Stimulated activated naive CD8-positive, alpha-beta T cell treated with anti-CD3 and anti-CD28 coated beads, Interleukin-15, Interleukin-2, amounts not matched to agents 100 ng/mL and 50 ng/mL, for 24 hours (primary cell): ENCODE measurements around the gene MICB.
A peak's percentile ranks its signal among the peaks of the same experiment; 100 is the strongest.

Experiments
- H3K27ac Mint-ChIP-seq: one replicate; pipeline ENCODE4 v1.8.0; 2021; ENCODE audit warnings: mild to moderate bottlenecking, mixed read lengths
- H3K27me3 Mint-ChIP-seq: one replicate; pipeline ENCODE4 v1.8.0; 2021; ENCODE audit warnings: mixed read lengths
- H3K36me3 Mint-ChIP-seq: one replicate; pipeline ENCODE4 v1.8.0; 2021; ENCODE audit warnings: low read depth, mixed read lengths
- H3K4me1 Mint-ChIP-seq: one replicate; pipeline ENCODE4 v1.8.0; 2021; ENCODE audit warnings: low read depth, mixed read lengths
- H3K4me3 Mint-ChIP-seq: one replicate; pipeline ENCODE4 v1.8.0; 2021; ENCODE audit warnings: mild to moderate bottlenecking, mixed read lengths
- H3K9me3 Mint-ChIP-seq: one replicate; pipeline ENCODE4 v1.8.0; 2021; ENCODE audit warnings: mixed read lengths

MICB gene

DNA sequence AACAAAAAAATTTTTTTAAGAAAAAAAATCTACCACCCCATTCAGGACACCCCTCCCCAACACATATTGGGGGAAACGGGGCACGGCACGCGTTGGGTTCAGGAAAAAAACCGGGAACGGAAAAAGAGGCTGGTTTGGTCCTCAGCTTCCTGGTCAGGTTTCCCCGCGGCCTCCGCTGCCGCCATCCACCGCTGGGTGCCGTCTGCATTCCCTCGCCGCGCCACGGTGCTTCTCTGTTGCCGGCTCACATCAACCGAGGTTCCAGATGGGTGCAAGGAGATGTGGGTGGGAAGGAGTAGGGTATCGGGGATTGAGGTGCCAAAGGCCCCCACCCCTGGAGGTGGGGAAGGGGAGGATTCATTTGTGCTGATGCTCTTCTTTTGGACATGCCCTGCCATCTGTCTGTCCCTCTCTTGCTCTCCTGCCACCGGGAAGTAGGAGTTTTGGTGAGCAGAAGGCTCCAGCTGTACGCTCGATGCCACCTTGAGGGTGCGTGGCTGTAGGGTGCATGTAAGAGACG, 36.6 kb downstream of the MICB start:
- Mint-ChIP-seq H3K4me1 (peaks cover 51% of the 10 kb centered on the region), H3K4me3 (no peak overlapping the region), H3K36me3 (peaks cover 91% of the 10 kb centered on the region), H3K9me3 (no peaks in the 10 kb centered on the region), H3K27ac (no peak overlapping the region), H3K27me3 (no peaks in the 10 kb centered on the region)

DNA sequence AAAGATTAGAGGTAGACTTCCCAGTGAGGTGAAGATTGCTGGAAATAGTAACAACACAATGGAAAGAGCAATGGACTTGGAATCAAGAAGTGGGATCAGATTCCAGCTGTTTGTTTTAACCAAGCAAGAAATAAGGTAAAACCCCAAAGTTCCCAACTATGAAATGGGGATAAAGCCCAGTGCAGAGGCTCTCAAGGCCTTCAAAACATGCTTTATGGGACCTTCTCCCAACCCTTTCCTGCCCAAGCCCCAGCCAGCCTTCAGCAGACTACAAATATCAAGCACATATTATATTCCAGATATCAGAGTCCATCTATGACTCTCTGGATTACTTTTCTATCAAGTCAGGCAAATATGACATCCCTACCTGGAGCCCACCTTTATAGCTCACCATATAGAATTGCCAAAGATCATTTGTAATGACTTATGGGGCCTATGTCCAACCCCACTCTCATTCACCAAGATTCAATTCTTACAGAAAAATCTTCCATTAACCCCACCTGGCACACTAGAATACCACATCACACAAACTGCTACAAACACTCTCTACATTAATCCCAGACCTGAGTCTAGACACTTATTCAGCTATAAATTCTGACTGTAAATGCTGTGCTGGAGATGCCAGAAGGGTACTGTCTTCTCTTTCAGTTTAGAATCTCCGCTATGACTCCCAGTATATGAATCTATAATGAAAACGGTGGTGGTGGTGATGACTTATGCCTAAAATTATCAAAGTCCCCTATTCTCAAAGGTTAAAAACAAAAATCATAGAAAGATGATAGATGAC, 37.8 kb downstream of the MICB start:
- H3K36me3 Mint-ChIP-seq: peaks cover 91% of the 10 kb centered on the region
- no peaks in the 10 kb centered on the region for H3K27me3 Mint-ChIP-seq
- H3K4me1 Mint-ChIP-seq: peaks cover 61% of the 10 kb centered on the region
- peak overlapping the region; percentile 64 for H3K27ac Mint-ChIP-seq
- H3K4me3 Mint-ChIP-seq: no peak overlapping the region
- no peaks in the 10 kb centered on the region for H3K9me3 Mint-ChIP-seq

DNA sequence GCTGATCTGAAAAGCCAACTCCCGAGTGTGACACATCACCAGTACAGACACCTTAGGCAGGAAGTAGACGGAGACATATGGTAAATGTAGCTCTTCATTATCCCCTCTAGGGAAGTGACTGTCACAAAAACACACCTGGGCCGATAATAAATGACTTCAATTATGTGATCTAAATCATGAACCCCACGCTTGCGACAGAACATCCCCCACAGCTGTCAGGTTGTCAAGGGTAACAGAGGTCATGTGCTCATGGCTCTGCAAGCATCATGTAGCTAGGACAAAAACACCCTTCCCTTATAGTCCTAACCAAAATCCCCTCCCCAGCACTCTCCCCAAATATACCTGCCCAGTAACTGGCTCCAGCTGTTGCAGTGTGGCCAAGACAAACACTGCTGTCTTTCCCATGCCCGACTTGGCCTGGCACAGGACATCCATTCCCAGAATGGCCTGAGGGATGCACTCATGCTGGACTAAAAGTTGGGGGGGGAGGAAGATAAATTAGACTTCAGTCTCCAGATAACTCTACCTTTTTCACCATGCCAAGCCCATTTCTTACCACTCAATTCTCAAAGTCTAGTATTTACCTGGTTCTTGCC, 41.0 kb downstream of the MICB start:
- Mint-ChIP-seq H3K27ac (peak overlapping the region; percentile 97), H3K9me3 (no peaks in the 10 kb centered on the region), H3K4me1 (peaks cover 70% of the 10 kb centered on the region), H3K4me3 (peak overlapping the region; percentile 86), H3K36me3 (peaks cover 69% of the 10 kb centered on the region), H3K27me3 (no peaks in the 10 kb centered on the region)

DNA sequence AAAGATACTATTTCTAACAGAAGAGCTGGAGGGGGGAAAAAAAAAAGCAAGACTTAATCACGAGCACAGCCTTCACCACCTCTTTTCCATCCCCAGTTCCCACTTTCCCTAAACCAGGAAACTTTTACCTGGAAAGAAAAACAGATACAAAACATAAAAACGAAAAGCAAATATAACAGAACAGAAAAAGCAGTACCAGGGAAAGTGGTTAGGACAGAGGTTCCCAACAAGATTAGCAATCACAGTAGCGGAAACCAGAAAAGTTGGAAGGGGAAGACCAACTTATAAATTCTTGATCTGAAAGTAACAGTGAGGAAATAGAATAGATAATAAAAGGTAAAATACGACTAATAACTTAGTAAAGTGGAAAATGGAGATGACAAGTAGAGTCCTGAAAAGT, 42.7 kb downstream of the MICB start:
- no peaks in the 10 kb centered on the region for H3K9me3 Mint-ChIP-seq
- no peaks in the 10 kb centered on the region for H3K27me3 Mint-ChIP-seq
- H3K36me3 Mint-ChIP-seq: peaks cover 52% of the 10 kb centered on the region
- peak overlapping the region; percentile 86 for H3K4me3 Mint-ChIP-seq
- peaks cover 63% of the 10 kb centered on the region for H3K4me1 Mint-ChIP-seq
- H3K27ac Mint-ChIP-seq: peak overlapping the region; percentile 97

DNA sequence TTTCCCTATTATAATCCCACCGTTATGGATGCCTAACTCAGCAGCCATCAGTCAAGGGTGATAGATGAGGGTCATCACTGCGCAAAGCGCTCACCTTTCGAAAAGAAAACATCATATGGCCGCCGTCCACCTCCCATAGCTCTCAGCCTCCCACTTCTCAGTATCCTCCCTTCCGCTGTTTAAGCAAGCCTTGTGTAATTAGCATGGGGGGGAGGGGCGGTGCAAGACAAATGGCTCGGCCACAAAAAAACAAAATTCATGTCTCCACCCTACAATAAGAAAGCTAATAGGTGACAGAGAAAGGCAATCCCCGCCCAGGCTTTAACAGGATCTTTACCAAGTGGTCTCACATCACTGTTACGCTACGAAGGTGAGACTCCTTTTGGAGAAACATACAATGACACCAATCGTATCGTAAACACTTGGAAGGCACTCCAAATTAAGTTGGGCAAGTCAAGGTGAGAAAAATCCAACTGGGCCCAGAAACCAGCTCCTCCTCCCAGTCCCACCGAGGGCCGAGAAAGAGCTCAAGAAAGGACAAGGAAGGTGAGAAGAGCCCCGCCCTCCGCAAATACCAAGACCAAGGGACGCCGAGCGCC, 43.2 kb downstream of the MICB start:
- Mint-ChIP-seq H3K4me1 (peaks cover 63% of the 10 kb centered on the region), H3K36me3 (peaks cover 47% of the 10 kb centered on the region), H3K9me3 (no peaks in the 10 kb centered on the region), H3K27ac (peak overlapping the region; percentile 97), H3K27me3 (no peaks in the 10 kb centered on the region), H3K4me3 (peak overlapping the region; percentile 86)

DNA sequence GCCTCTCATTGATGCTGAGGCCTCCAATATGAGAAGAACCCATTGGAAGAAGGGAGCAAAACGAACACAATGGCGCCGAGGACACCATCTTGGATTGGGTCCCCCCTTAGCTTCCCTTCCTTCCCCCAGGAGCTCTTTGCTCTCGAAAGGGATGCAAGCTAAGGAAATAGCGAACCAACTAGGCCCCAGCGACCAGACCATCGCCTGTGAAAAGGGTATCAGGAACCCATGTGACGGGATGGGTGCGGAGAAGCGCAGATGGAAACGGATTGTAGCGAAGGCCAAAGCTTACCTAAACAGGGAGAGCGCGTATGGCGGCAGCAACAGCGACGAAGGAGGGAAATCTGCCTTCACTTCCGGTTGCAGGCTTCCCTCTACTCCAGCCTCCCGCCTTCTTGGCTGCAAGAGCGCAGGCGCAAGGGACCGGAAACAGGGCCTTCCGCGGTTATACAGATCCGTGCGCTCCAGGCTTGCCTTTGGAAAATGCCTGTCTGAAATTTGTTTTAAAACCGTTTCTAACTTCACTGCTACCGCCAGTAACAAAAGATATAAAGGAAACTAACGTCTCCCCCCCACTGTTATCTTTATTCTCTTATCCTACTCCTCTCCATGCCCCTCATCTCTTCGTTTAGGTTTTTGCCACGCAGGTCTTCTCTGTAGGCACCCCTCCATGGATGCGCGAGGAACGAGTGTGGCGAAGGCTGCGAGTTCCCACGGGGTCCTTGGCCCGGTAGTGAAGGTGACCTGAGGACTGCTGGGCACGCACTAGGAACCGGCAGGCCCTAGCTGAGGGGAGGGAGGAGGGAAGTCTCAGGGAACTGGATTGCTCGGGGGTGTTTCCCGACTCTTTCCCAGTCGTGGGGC, 43.9 kb downstream of the MICB start, which contains the start of gene DDX39B:
TSS of gene DDX39B (minus strand) at position 346 of the 864 bp plus-strand sequence. CDS start 1,471 bp downstream, outside the sequence.
- Mint-ChIP-seq H3K4me1 (peaks cover 63% of the 10 kb centered on the region), H3K4me3 (peak within 1 kb of the TSS; percentile 86), H3K36me3 (peaks cover 40% of the 10 kb centered on the region), H3K27me3 (no peaks in the 10 kb centered on the region), H3K9me3 (no peaks in the 10 kb centered on the region), H3K27ac (peak within 1 kb of the TSS; percentile 97)

DNA sequence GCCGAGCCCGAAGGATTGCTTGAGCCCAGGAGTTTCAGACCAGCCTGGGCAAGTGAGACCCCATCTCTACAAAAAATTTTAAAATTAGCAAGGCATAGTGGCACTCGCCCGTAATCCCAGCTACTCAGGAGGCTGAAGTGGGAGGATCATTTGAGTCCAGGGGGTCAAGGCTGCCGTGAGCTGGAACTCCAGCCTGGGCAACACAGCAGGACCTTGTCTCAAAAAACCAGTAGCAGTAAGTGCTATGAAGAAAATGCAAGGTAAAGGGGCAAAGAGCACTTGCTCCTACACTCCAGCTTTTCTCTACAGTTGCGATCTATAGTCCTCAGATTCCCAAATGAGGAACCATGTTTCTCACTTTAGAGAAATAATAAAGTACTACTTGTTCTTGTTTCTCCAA, 45.7 kb downstream of the MICB start:
- Mint-ChIP-seq H3K27ac (no peak overlapping the region), H3K4me3 (no peak overlapping the region)

GRCh38 chr6:31544676-31545075, 46.7 kb downstream of the MICB start:
- Mint-ChIP-seq H3K4me3 (no peak overlapping the region), H3K27ac (no peak overlapping the region), H3K27me3 (no peaks in the 10 kb centered on the region), H3K4me1 (peaks cover 69% of the 10 kb centered on the region), H3K9me3 (no peaks in the 10 kb centered on the region), H3K36me3 (peaks cover 29% of the 10 kb centered on the region)

More for the DNA sequence above, 45.7 kb downstream of the MICB start:
- Mint-ChIP-seq H3K4me1 (peaks cover 69% of the 10 kb centered on the region), H3K27me3 (no peaks in the 10 kb centered on the region), H3K9me3 (no peaks in the 10 kb centered on the region), H3K36me3 (peaks cover 32% of the 10 kb centered on the region)

DNA sequence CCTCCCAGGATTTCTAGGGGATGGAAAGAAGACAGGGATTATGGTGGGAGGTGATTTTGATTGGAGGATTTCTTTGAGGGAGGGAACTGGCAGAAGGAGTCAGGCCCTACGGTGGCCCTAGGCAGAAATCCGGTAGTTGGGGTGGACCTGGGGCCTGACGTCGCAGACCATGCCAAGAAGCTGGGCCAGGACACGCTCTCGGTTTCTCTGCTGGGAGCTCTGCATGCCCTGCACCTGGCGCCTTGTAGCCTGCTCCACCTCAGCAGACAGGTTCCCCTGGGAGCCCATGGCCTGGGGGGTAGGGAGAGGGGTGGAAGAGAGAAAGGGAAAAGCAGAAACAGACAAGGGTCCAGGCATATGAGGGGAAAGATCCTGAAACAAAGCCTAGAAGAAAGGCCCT, 47.3 kb downstream of the MICB start:
- H3K9me3 Mint-ChIP-seq: no peaks in the 10 kb centered on the region
- no peak overlapping the region for H3K27ac Mint-ChIP-seq
- H3K4me1 Mint-ChIP-seq: peaks cover 66% of the 10 kb centered on the region
- H3K27me3 Mint-ChIP-seq: no peaks in the 10 kb centered on the region
- no peak overlapping the region for H3K4me3 Mint-ChIP-seq
- peaks cover 24% of the 10 kb centered on the region for H3K36me3 Mint-ChIP-seq

DNA sequence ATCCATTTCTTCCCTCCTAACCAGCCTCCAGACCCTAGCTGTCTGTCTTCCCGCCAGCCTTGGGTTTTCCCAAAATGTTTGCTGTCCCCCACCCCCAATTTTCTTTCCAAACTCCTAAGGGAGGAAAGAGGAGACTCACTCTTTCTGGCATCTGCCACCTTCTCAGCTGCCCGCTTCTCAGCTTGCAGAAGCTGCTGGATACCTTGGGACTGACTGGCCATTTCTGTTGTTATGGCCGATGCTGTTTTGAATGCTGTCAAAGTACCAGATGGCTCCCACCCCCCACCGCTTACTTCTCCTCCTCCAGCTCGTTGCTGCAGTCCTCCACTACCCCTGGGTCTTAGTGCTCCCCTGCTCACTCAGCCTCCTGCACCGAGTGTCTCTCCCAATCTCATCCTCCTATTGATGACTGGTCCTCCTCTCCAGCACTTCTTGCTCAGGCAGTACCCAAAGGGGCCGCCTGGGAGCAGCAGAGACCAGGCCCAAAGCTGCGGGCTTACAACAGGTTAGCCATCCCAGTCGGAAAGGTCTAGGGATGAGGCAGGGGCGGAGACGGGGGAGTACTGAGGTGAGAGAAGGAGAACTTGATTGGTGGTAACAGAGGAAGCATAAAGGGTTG, 48.5 kb downstream of the MICB start, which contains the start of gene ATP6V1G2:
TSS of gene ATP6V1G2 (minus strand) at position 270 of the 619 bp plus-strand sequence. CDS start at position 221, 49 bp downstream.
- peaks cover 13% of the 10 kb centered on the region for H3K36me3 Mint-ChIP-seq
- H3K4me1 Mint-ChIP-seq: peaks cover 68% of the 10 kb centered on the region
- H3K9me3 Mint-ChIP-seq: no peaks in the 10 kb centered on the region
- no peaks in the 10 kb centered on the region for H3K27me3 Mint-ChIP-seq
- peak within 1 kb of the TSS; percentile 85 for H3K4me3 Mint-ChIP-seq
- peak within 1 kb of the TSS; percentile 90 for H3K27ac Mint-ChIP-seq

DNA sequence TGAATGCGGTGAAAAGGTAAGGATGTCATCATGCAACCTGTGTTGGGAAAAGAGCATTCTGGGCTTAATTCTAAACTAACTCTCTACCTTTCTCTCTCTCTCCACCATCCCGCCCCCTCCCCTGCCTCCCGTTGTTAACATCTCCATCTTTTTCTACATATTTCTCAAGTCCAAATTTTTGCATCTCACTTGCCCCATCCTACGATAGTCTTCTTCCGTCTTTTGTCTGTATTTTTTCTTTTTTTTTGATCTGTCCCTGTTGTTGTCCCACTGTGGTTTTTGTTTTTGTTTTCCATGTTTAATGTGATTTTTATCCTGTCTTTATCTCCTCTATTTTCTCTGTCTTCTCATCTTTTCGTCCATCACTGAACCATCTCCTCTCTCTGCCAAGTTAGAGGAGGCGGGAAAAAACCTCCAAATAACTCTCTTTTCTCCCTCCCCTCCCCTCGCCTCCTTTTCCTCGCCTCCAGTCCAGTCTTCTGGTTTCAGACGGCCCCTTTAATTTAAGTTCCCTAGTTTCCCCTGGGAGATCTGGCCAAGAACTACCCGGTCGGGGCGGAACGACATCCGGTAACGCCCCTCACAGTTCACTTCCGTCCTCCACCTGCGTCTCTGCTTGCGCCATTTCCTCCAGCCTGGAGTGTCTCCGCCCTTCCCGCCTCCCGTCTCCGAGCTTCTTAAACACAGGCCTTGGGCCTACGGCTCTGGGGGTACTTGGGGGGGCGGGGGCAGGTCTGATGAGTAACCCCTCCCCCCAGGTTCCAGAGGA, 49.2 kb downstream of the MICB start, which contains the start of gene NFKBIL1:
TSS of gene NFKBIL1 (plus strand) at position 651 of the 769 bp plus-strand sequence. CDS start at position 738, 87 bp downstream.
- H3K36me3 Mint-ChIP-seq: peaks cover 13% of the 10 kb centered on the region
- H3K27me3 Mint-ChIP-seq: no peaks in the 10 kb centered on the region
- H3K4me1 Mint-ChIP-seq: peaks cover 71% of the 10 kb centered on the region
- H3K4me3 Mint-ChIP-seq: peak within 1 kb of the TSS; percentile 85
- H3K27ac Mint-ChIP-seq: peak within 1 kb of the TSS; percentile 90
- H3K9me3 Mint-ChIP-seq: no peaks in the 10 kb centered on the region

- Mint-ChIP-seq H3K4me3 (peak overlapping the region; percentile 85), H3K36me3 (peaks cover 20% of the 10 kb centered on the region), H3K27ac (peak overlapping the region; percentile 90), H3K4me1 (peaks cover 69% of the 10 kb centered on the region), H3K27me3 (no peaks in the 10 kb centered on the region), H3K9me3 (no peaks in the 10 kb centered on the region)
Measured at GRCh38 chr6:31547727-31548543, 50.0 kb downstream of the MICB start.

- Mint-ChIP-seq H3K9me3 (no peaks in the 10 kb centered on the region), H3K4me3 (peak overlapping the region; percentile 85), H3K36me3 (peaks cover 25% of the 10 kb centered on the region), H3K4me1 (peaks cover 67% of the 10 kb centered on the region), H3K27ac (peak overlapping the region; percentile 61), H3K27me3 (no peaks in the 10 kb centered on the region)
Measured at GRCh38 chr6:31548544-31548873, 50.6 kb downstream of the MICB start.
